Measurements from ENCODE around the gene UBE2V1.
"Not testable (repeated sequence)": the region's sequence is repeated elsewhere in the genome, so short reads cannot be mapped to it uniquely, and the experiment has no call there.

Gene UBE2V1

DNA sequence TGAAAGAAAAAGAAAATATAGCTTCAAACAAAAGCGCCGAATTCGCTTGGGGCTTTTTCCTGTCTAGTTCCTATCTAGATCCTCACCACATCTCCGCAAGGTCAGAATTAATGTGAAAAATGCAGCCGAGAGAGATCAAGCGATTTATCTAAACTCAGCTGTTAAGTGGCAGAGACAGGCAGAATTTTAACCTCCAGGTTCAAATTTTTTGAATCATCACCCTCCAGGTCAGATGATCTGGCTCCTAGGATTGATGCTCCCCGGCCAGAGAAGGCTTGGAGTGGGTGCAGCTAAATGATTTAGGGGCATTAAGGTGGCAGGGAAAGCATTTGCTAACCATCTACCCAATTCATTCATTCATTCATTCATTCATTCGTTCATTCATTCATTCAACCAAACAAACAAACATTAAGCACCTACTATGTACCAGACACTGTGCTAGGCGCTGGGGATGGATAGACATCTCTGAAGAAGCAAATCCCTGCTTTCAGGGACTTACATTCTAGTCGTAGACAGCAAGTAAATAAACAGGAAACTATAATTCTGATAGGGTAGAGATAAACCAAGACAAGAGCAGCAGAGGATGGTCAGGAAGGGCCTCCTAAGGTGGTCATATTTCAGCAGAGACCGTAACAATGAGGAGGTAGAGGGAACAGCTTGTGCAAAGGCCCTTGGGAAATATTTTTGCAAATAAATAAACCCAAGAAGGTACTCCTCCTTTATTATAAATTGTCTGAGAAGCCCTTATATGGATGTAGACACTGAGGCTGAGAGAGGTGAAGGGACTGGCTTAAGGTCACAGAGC, 672 bp upstream of the UBE2V1 start:
- no peak for DNase-seq

- DNase-seq, result no peak
These were observed 988 bp downstream of the UBE2V1 start for GRCh38 chr20:50111829-50112495.

DNA sequence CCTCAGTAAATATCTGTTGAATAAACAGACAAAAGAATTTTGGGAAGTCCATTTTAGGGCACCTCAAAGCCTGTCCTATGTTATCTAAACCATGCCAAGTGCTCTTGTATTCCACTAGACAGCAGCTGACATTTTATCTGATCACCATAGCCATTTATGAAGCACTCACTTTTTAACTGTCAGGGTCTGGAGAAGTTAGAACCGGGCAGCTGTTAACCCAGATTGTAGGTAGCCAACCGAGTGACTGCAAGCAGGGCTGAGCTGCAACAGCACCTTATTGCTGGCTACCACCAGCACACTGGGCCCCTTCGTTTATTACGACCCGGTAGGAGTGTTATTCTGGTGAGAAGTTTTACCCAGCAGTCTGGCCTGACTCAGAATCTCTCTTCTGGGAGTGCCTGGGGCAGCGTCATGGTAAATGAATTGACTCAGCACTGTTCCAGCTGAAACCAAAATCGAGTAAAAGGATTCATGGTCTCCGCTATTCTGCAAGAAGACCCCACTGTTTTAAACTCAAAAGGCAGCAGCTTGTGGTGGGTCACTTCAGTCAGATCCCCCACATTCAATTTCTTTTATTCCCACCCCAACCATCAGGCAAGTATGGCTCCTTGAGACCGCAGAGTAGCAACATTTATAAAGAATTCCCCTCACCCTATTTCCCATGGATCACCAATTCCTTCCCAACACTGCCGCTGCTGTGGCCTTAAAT, 1.7 kb downstream of the UBE2V1 start:
- DNase-seq, result peak; percentile 29

GRCh38 chr20:50110141-50111047, 2.6 kb downstream of the UBE2V1 start:
- DNase-seq, result peak; percentile 79

GRCh38 chr20:50108556-50109235, 4.3 kb downstream of the UBE2V1 start:
- no peak for DNase-seq

DNA sequence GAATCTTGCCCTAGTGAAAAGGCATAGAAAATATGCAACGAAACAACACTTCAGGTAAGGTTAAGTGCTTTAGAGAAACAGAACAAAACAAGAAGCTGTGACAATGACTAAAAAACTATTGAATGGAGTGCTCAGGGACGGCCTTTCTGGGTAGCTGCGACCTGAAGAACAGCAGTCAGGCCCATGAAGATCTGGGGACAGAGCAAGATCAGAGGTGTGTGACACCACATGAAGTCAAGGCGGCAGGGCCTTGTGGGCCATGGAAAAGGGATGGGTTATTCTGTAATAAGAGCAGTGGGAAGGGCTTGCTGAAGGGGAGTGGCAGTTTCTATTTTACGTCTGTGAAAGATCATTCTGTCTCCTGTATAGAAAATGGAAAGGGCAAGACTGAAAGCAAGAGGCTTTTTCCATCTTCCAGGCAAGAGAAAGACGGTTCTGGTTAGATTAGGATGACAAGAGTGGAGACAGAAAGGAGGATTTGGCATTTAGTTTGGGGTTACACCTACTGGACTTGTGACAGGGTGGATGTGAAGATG, 5.1 kb downstream of the UBE2V1 start:
- no peak for DNase-seq

DNA sequence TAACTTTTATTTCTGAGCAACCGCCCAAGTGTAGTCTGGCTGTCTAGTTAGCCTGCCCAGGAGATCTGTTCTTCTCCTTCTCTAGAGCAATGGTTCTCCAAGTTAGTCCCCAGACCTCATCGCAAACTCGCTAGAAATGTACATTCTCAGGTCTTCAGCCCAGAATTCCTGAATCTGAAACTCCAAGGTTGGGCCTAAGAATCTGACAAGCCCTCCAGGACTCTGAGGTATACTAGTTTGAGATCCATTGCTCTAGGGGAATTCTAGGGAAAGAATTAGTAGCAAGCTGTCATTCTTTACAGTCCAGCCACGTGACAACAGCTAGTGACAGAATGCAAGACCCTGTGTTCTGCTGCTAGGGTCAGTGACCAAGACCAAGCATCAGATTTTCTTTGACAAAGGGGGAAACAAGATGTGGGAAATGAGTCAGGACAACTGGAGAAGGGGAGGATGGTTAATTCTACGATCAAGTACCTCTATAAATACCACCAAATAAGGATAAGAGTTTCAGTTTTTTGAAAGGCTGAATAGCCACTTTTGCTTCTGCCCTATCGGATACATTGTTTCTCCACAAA, 5.8 kb downstream of the UBE2V1 start:
- no peak for DNase-seq

- DNase-seq, result not testable (repeated sequence)
These were observed 6.3 kb downstream of the UBE2V1 start for GRCh38 chr20:50106669-50107068.

- DNase-seq, result not testable (repeated sequence)
These were observed 9.4 kb downstream of the UBE2V1 start for GRCh38 chr20:50103464-50104107.

DNA sequence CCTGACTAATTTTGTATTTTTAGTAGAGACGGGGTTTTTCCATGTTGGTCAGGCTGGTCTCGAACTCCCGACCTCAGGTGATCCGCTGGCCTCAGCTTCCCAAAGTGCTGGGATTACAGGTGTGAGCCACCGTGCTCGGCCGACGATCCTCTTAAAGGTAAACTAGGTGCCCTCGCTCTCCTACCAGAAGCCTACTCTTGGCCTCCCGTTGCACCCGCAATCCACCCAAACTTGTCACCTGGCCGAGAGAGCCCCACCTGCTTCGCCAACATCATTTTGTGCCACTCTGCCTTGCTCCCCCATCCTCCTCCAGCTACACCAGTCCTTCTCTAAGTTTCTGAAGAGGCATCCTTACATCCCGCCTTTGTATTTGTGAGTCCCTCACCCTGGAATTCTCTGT, 10.4 kb downstream of the UBE2V1 start:
- not testable (repeated sequence) for DNase-seq

DNA sequence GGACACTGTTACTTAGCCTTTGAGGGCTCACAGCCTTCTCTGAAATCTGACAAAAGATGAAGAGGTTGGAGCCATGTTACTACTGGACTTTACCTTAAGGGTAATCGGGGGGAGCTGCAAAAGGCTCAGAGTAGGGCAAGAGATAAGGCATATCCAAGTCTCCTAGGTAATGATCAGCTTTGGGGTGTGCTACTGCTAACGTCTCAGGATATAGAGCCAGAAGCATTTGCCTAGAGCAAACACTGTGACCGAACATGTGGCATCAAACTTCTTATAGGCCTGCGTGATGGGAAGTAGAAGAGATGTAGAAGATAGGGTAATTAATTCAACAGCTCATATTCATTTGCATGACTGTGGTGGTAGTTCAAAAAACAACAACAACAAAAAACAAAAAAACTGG, 11.1 kb downstream of the UBE2V1 start:
- DNase-seq, result no peak

DNA sequence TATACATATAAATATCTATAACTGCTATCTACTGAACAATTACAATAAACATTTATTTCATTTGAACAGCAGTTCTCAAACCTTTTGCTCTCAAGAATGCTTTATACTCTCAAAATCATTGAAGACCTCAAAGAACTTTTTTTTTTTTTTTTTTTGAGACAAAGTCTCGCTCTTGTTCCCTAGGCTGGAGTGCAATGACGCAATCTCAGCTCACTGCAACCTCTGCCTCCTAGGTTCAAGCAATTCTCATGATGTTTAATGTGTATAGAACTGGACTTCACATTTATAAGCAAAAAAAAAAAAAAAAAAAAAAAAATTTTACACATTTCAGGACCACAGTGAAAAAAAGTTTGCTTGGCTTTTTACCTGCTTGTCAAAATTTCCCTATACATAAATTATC, 11.7 kb downstream of the UBE2V1 start:
- DNase-seq, result no peak

- no peak for DNase-seq
These were observed 12.4 kb downstream of the UBE2V1 start for GRCh38 chr20:50100552-50100951.

DNA sequence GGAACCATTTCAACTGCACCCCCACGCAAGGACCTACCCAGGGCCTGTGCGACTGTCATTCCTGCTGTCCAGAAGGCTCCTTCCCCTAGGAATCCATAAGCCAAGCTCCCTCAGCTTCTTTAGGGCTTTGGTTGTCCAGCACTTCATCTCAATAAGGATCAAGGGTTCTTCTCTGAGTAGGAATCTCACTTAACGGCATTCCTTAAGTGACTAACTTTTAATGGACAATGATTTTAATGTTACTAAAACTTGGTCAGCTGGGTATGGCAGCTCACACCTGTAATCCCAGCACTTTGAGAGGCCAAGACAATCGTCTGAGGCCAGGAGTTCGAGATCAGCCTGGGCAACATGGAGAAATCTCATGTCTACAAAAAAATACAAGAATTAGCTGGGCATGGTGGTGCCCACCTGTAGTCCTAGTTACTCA, 13.4 kb downstream of the UBE2V1 start:
- no peak for DNase-seq

DNA sequence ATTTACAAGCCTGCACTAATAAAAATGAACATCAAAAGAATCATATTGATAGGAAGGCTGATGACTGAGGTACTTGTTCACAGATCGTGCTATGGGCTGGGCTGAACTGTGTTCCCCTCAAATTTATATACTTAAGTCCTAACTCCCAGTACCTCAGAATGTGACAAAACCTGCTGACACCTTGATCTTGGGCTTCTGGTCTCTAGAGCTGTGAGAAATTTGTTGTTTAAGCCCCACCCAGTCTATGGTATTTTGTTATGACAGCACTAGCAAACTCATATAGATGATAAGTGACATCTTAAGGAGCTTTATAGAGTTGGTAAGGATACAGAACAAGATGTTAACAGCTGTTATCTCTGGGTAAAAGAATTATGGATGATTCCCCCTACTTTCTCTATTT, 13.8 kb downstream of the UBE2V1 start:
- DNase-seq, result no peak

DNA sequence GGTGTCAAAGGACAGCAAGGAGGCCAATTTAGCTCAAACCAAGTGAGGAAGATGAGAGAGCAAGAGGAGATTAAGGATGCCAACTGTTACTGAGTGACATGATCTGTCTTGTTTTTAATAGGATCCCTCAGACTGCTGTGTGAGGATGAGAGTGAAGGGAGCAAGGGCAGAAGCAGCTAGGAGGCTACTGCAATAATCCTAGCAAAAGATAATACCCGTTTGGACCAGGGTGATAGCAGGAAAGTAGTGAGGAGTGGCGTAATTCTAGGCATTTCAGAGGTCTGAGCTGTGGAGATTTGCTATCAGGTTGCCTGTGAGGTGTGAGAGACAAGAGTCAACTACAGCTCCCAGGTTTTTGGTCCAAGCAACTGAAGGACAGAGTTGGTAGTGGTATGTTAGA, 14.7 kb downstream of the UBE2V1 start:
- DNase-seq, result no peak

GRCh38 chr20:50097843-50098242, 15.1 kb downstream of the UBE2V1 start:
- DNase-seq, result no peak

DNA sequence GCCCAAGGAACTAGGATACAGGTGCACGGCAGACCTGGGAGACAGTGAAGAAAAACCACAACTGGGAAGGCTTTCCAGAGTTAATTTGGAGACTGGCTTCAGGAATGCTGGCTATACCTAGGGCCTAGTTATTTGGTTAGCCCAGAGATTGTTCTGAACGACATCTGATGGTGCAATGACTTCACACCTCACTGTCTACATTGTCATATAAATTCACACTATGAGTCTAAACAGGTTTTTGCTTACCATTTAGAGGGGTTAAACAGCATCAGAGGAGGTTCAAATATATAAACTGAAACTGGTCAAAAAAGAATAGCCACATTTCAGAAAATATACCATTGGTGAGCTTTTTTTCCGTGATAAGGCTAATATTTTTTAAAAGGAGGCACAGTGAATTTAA, 16.7 kb downstream of the UBE2V1 start:
- no peak for DNase-seq

DNA sequence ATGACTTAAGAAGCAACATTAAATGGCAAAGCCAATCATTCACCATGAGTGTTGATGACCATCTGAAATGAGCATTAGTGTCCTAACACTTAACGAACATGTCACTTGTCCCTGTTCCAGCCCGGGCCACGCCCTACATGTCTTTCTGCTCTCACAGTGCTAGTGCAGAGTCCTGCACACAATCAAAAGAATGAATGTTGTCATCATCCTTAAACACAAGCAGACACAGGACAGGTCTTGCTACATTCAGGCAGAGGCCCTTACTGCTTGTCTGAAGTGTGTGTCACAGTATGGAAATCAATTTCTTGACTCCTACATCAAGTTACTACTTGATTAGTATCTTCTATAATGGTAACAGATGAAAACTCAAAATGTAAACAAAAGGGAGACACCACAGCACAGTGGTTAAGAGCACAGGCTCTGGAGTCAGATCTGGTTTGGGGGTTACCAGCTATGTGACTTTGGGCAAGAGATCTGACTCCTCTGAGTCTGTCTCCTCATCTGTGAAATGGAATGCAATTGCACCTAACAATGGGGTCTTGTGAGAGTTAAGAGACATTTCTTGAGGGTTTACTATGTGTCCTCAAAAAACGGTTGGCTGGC, 17.4 kb downstream of the UBE2V1 start:
- no peak for DNase-seq

DNA sequence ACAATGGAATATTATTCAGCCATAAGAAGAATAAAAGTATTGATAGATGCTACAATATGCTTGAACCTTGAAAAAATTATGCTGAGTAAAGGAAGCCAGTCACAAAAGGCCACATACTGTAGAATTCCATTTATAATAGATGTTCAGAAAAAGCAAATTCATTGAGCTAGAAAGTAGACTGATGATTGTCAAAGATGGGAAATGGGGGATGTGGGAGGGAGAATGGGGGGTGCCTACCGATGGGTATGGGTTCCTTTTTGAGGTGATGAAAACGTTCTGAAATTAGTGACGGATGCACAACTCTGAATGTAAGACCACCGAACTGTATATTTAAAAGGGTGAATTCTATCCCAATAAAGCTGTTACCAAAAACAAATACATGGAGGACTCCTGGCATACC, 18.4 kb downstream of the UBE2V1 start:
- no peak for DNase-seq

DNA sequence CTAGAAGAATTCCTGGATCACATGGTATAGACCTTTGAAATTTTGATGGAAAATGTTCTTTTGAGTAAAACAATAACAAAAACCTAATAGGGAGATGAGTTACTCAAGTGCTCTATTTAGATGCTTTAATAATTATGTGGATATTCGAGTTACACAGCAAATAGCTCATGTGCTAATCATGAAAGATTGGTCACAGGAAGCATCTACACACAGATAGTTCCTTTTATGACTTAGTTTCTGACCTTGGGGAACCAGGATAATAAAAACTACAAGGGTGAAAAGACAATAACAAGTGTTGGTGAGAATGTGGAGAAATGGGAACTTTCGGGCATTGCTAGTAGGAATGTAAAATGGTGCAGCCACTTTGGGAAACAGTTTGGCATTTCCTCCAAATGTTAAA, 19.7 kb downstream of the UBE2V1 start:
- DNase-seq, result no peak

All from NK-92 treated with Interleukin-12 subunit alpha and Interleukin-12 subunit beta, amount 100 ng/mL, for 24 hours (cell line).